Keratinocyte (primary cell): ENCODE results near the gene GPR146.

Source experiments
- EZH2 ChIP-seq: IDR thresholded peaks from one replicate; pipeline ENCODE4 v1.6.1; 2012; ENCODE audit warnings: inconsistent platforms, mild to moderate bottlenecking, low read length, moderate library complexity
- TF ChIP-seq, protein P1 (sequence below), 3 experiments: IDR thresholded peaks in 1 of 3; conservative IDR thresholded peaks in 1 of 3; optimal IDR thresholded peaks in 1 of 3; 2 replicates in 2 of 3; 3 replicates in 1 of 3; pipeline versions ENCODE3 to v1.5.1; 2011; ENCODE audit warnings: low read length in 3 of 3, mild to moderate bottlenecking in 3 of 3, moderate library complexity in 2 of 3, control low read depth in 1 of 3, inconsistent platforms in 1 of 3; ENCODE audit not compliant: insufficient read depth in 2 of 3; ENCODE audit errors: extremely low read depth in 1 of 3

DNA sequence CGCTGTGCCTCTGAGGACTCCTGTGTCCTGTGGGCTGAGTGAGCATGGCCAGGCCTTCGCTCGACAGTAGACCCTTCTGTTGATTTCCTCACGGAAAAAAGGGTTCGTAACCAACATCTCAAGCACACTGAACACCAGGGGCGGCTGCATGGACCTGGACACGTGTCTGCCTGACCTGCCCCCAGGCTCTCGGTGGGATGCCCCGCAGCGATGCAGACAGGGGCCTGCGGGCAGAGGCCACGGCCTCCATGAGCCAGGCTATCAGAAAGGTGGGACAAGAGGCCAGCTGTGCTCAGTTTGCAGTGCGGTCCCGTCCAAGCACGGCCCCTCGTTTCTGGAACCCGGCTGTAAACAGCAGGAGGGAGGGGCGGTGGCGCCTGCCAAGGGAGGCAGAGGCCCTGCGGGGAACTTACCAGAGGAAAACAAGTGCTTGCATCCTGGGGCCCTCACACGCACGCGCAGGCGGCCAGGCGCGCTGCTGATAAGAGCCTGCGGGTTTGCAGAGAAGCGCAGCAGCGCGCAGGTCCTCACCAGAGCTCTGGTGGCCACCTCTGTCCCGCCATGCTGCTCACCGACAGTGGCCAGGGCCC, 10.6 kb downstream of the GPR146 start:
- TF ChIP-seq, protein P1, sequence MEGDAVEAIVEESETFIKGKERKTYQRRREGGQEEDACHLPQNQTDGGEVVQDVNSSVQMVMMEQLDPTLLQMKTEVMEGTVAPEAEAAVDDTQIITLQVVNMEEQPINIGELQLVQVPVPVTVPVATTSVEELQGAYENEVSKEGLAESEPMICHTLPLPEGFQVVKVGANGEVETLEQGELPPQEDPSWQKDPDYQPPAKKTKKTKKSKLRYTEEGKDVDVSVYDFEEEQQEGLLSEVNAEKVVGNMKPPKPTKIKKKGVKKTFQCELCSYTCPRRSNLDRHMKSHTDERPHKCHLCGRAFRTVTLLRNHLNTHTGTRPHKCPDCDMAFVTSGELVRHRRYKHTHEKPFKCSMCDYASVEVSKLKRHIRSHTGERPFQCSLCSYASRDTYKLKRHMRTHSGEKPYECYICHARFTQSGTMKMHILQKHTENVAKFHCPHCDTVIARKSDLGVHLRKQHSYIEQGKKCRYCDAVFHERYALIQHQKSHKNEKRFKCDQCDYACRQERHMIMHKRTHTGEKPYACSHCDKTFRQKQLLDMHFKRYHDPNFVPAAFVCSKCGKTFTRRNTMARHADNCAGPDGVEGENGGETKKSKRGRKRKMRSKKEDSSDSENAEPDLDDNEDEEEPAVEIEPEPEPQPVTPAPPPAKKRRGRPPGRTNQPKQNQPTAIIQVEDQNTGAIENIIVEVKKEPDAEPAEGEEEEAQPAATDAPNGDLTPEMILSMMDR (optimal IDR thresholded peaks at IDR 0.05 in 1 of 3, IDR thresholded peaks at IDR 0.05 in 1 of 3, conservative IDR thresholded peaks at IDR 0.05 in 1 of 3; ENCODE audit: extremely low read depth in 1 of 3, insufficient read depth in 2 of 3, low read length in 3 of 3), result no peak
- no peak for TF ChIP-seq EZH2
